K562 (cell line): ENCODE results near the gene NEK1. TPM values are rescaled to one million over a fixed set of nuclear protein-coding genes. Genes with fewer than 3 reads are reported as not detected.
A peak's percentile ranks its signal among the peaks of the same experiment; 100 is the strongest.

Source experiments
- BRD4 ChIP-seq: fragments of 200-600 bp; sonication (generic); IDR thresholded peaks from 2 replicates; pipeline ENCODE4 v1.6.1; 2017; ENCODE audit warnings: inconsistent platforms
- GATAD2B ChIP-seq: fragments of 450-650 bp; IDR thresholded peaks from 2 replicates; pipeline ENCODE4 v1.6.1; 2017; ENCODE audit warnings: mild to moderate bottlenecking, borderline replicate concordance
- HNRNPK ChIP-seq: fragments of 200-400 bp; formaldehyde crosslinking; IDR thresholded peaks from one replicate; pipeline ENCODE4 v1.6.1; 2018; ENCODE audit warnings: mild to moderate bottlenecking, low read depth, low read length; ENCODE audit not compliant: poor library complexity, severe bottlenecking
- MAFG ChIP-seq: fragments of 450-650 bp; conservative IDR thresholded peaks from 2 replicates; pipeline ENCODE4 v1.6.1; 2016; ENCODE audit warnings: missing genetic modification characterization, missing compliant biosample characterization
- MCM7 ChIP-seq, 2 experiments: fragments of 450-650 bp; IDR thresholded peaks; 2 replicates each; pipeline ENCODE4 v1.6.1; 2016 to 2018
- MLLT1 ChIP-seq, 2 experiments: fragments of 450-650 bp; IDR thresholded peaks; 2 replicates each; pipeline ENCODE4 v1.6.1; 2016
- NFE2L1 ChIP-seq: fragments of 450-650 bp; IDR thresholded peaks from 2 replicates; pipeline ENCODE4 v1.6.1; 2016; ENCODE audit warnings: missing genetic modification characterization, low read depth, mild to moderate bottlenecking, missing compliant biosample characterization, moderate library complexity, borderline replicate concordance
- PHF20 ChIP-seq: fragments of 450-650 bp; IDR thresholded peaks from 2 replicates; pipeline ENCODE4 v1.6.1; 2018; ENCODE audit not compliant: partially characterized antibody
- PHF8 ChIP-seq: fragments of 200-600 bp; sonication (generic); IDR thresholded peaks from 2 replicates; pipeline ENCODE4 v1.6.1; 2012; ENCODE audit warnings: mixed run types, mild to moderate bottlenecking, inconsistent platforms, low read length, moderate library complexity, borderline replicate concordance
- POLR2A ChIP-seq: fragments of 450-650 bp; conservative IDR thresholded peaks from 2 replicates; pipeline ENCODE4 v1.6.1; 2016
- ZBTB40 ChIP-seq, 2 experiments: fragments of 450-650 bp in 1 of 2; sonication (generic) in 1 of 2; formaldehyde crosslinking in 1 of 2; IDR thresholded peaks; 2 replicates each; pipeline versions ENCODE4 v1.7.1 to v1.9.0; 2016 to 2022; ENCODE audit warnings: inconsistent platforms in 1 of 2, mild to moderate bottlenecking in 1 of 2, missing genetic modification reagents in 1 of 2
- ZNF121 ChIP-seq: sonication (generic); formaldehyde crosslinking; conservative IDR thresholded peaks from 2 replicates; pipeline ENCODE4 v1.8.0; 2022; ENCODE audit warnings: missing genetic modification reagents
- ZNF395 ChIP-seq: fragments of 200-800 bp; sonication (Bioruptor generic); IDR thresholded peaks from 2 replicates; pipeline ENCODE4 v1.6.1; 2017; ENCODE audit warnings: missing genetic modification characterization, missing compliant biosample characterization
- ZNF766 ChIP-seq: fragments of 200-800 bp; sonication (Bioruptor generic); conservative IDR thresholded peaks from 2 replicates; pipeline ENCODE4 v1.6.1; 2016; ENCODE audit warnings: missing genetic modification characterization, missing compliant biosample characterization
- ZZZ3 ChIP-seq: fragments of 450-650 bp; IDR thresholded peaks from 2 replicates; pipeline ENCODE4 v1.6.1; 2016; ENCODE audit warnings: antibody characterized with exemption, mild to moderate bottlenecking, moderate library complexity
- polyA plus RNA-seq, 8 experiments: library from polyadenylated mRNA; depleted of rRNA in 4 of 8; stranded (reverse) in 5 of 8; unstranded in 3 of 8; fragments of >200 nt; fragmentation: Nextera tagmentation in 2 of 8; fragmentation: Illumina TruSeq in 1 of 8; extraction: Ambion mirVana in 2 of 8; extraction: Trizol in 1 of 8; gene quantifications; 2 replicates each; pipeline versions ENCODE4 v1.2.1 to v1.2.3, GENCODE V29; 2011 to 2014; ENCODE audit warnings: inconsistent platforms in 1 of 8, missing spikeins in 1 of 8
- total RNA-seq, 7 experiments: library from RNA; depleted of rRNA in 6 of 7; stranded (reverse); fragments of >200 nt in 6 of 7; fragmentation: Illumina TruSeq in 2 of 7; extraction: Trizol in 2 of 7; gene quantifications; 2 replicates each; pipeline versions ENCODE4 v1.2.1 to v1.2.3, GENCODE V29; 2011 to 2021; ENCODE audit warnings: low replicate concordance in 1 of 7

The NEK1 gene
- total and polyA plus RNA-seq, 9 of the 15 experiments (the other 6 are each of a cell fraction or from before 2014, with no cell fraction given) = 6.2 to 15.7 (median 10.3) TPM

GRCh38 chr4:169619958-169620879 lies 7.8 kb upstream of the NEK1 start, which contains the start of gene CLCN3 (continued):
- TF ChIP-seq ZBTB40 (IDR thresholded peaks at IDR 0.05) = peak; percentile 59
- no peak for TF ChIP-seq ZBTB40 (CRISPR knock-in tag; IDR thresholded peaks at IDR 0.05)
- TF ChIP-seq POLR2A = peak; percentile 95
- TF ChIP-seq ZNF766 (CRISPR knock-in tag) = no peak; the same call in 1 of the 2 replicates
- no peak for TF ChIP-seq HNRNPK
- no peak for TF ChIP-seq NFE2L1 (tag)
- no peak for TF ChIP-seq ZNF121 (CRISPR knock-in tag)
- TF ChIP-seq BRD4 = no peak; the same call in 1 of the 2 replicates
- no peak for TF ChIP-seq MAFG (tag)
- TF ChIP-seq ZZZ3 = no peak
- peak; percentile 80 for TF ChIP-seq PHF8
- TF ChIP-seq GATAD2B = no peak
- peak; percentile 21 for TF ChIP-seq PHF20
- TF ChIP-seq ZNF395 = 0 out of 2 replicates have a peak, but pooled peaks have one; percentile 24
- peak; percentile 55 to 93; a peak in 3 of 4 replicates for TF ChIP-seq MLLT1 (IDR thresholded peaks at IDR 0.05)
- TF ChIP-seq MCM7 (IDR thresholded peaks at IDR 0.05) = no peak
